HG03558 (cell line): ENCODE results near the gene SEMA3D.

ENCODE experiments used
- ATAC-seq: cut with Tn5 transposase; IDR thresholded peaks from one replicate; pipeline ENCODE4 v1.9.1; 2021; ENCODE audit warnings: moderate number of reproducible peaks; ENCODE audit not compliant: unreplicated experiment; ENCODE audit errors: extremely low read depth

SEMA3D gene

GRCh38 chr7:84946549-84946948 is 240.3 kb downstream of the SEMA3D start:
- ATAC-seq = no peak
